CD4-positive, alpha-beta T cell treated with Interleukin-4 for 1 hour (primary cell): Measurements from ENCODE around the gene BTG3.

Experiments
- DNase-seq, 2 donors: peaks; one replicate each; pipeline ENCODE4 v3.0.0-alpha.2; 2020 to 2022

BTG3 gene

GRCh38 chr21:17612565-17613241, at the start of gene BTG3:
TSS of gene BTG3 (minus strand) at chr21:17612901. CDS start at chr21:17609144, 3,757 bp downstream.
- DNase-seq, result peak; percentile 84 to 88

- no peak for DNase-seq
Observed at GRCh38 chr21:17660862-17661261, 48.2 kb upstream of the BTG3 start.

GRCh38 chr21:17660452-17660851, 47.8 kb upstream of the BTG3 start:
- no peak for DNase-seq

- DNase-seq, result no peak
Observed at GRCh38 chr21:17658931-17659330, 46.2 kb upstream of the BTG3 start.

GRCh38 chr21:17651526-17651925, 38.8 kb upstream of the BTG3 start:
- no peak for DNase-seq

GRCh38 chr21:17650292-17650691, 37.6 kb upstream of the BTG3 start:
- DNase-seq, result no peak

- DNase-seq, result no peak
Observed at GRCh38 chr21:17646790-17647189, 34.1 kb upstream of the BTG3 start.

GRCh38 chr21:17644186-17644585, 31.5 kb upstream of the BTG3 start:
- no peak for DNase-seq

- DNase-seq, result no peak
Observed at GRCh38 chr21:17640821-17641220, 28.1 kb upstream of the BTG3 start.

GRCh38 chr21:17636711-17637110, 24.0 kb upstream of the BTG3 start:
- no peak for DNase-seq

GRCh38 chr21:17631195-17631594, 18.5 kb upstream of the BTG3 start:
- DNase-seq, result no peak

GRCh38 chr21:17622018-17622417, 9.3 kb upstream of the BTG3 start:
- DNase-seq, result no peak

- no peak for DNase-seq
Observed at GRCh38 chr21:17616831-17617230, 4.1 kb upstream of the BTG3 start.

- DNase-seq, result no peak
Observed at GRCh38 chr21:17613242-17613676, 558 bp upstream of the BTG3 start.

- peak; percentile 28 to 48 for DNase-seq
Observed at GRCh38 chr21:17612023-17612564, 607 bp downstream of the BTG3 start.

- DNase-seq, result peak; percentile 83 to 85
Observed at GRCh38 chr21:17611414-17612022, 1.2 kb downstream of the BTG3 start.

- no peak for DNase-seq
Observed at GRCh38 chr21:17610911-17611310, 1.8 kb downstream of the BTG3 start.

GRCh38 chr21:17609681-17610080, 3.0 kb downstream of the BTG3 start:
- no peak for DNase-seq

GRCh38 chr21:17607684-17608083, 5.0 kb downstream of the BTG3 start:
- DNase-seq, result no peak

- DNase-seq, result no peak
Observed at GRCh38 chr21:17602874-17603273, 9.8 kb downstream of the BTG3 start.

- no peak for DNase-seq
Observed at GRCh38 chr21:17598437-17598836, 14.3 kb downstream of the BTG3 start.

- DNase-seq, result no peak
Observed at GRCh38 chr21:17597680-17598079, 15.0 kb downstream of the BTG3 start.

- DNase-seq, result no peak
Observed at GRCh38 chr21:17590430-17590829, 22.3 kb downstream of the BTG3 start.

- DNase-seq, result peak in 1 of 2 donors; percentile 65
Observed at GRCh38 chr21:17585875-17586450, 26.7 kb downstream of the BTG3 start.
